Measurements from ENCODE around the gene SLC66A2. TPM values are rescaled to one million over a fixed set of nuclear protein-coding genes. Genes with fewer than 3 reads are reported as not detected.

The SLC66A2 gene
- total and polyA plus RNA-seq, 10 donors = 28.7 to 61.9 (median 50.0) TPM

- intact Hi-C loops (cut with DNase I; ENCODE audit: low total_unique reads) = no loop called here
- Histone ChIP-seq H3K9me3 (peaks cover 0 to 56% (median 15%) of the 10 kb centered on the region in 8 donors), H3K4me3 (no peak overlapping the region), H3K4me1 (peaks cover 0 to 2% (median 0%) of the 10 kb centered on the region in 6 donors), H3K36me3 (peaks cover 0 to 78% (median 23%) of the 10 kb centered on the region in 6 donors), H3K27me3 (replicated peaks in 1 of 7) (no peaks in the 10 kb centered on the region), H3K27ac (no peak overlapping the region)
- WGBS, 5 donors = 90 to 99% (median 94%) methylated on average over 16 to 25 of the region's 25 CpGs
- TF ChIP-seq POLR2AphosphoS5 (IDR thresholded peaks at IDR 0.05) (peak in 1 of 3 donors; percentile 13), CTCF (IDR thresholded peaks at IDR 0.05 in 8 of 11, conservative IDR thresholded peaks at IDR 0.05 in 3 of 11) (no peak), POLR2A (IDR thresholded peaks at IDR 0.05) (no peak)
- peak; percentile 56 for DNase-seq
Observed at GRCh38 chr18:79903787-79904356, 47.6 kb downstream of the SLC66A2 start.

- Histone ChIP-seq H3K4me1 (peaks cover 0 to 2% (median 0%) of the 10 kb centered on the region in 6 donors), H3K27me3 (replicated peaks in 1 of 7) (no peaks in the 10 kb centered on the region), H3K9me3 (peaks cover 0 to 63% (median 22%) of the 10 kb centered on the region in 8 donors), H3K4me3 (no peak overlapping the region), H3K27ac (no peak overlapping the region), H3K36me3 (peaks cover 0 to 75% (median 23%) of the 10 kb centered on the region in 6 donors)
- TF ChIP-seq POLR2AphosphoS5 (IDR thresholded peaks at IDR 0.05) = peak in 1 of 3 donors; percentile 18
- no peak for TF ChIP-seq POLR2A (IDR thresholded peaks at IDR 0.05)
- TF ChIP-seq CTCF (IDR thresholded peaks at IDR 0.05 in 8 of 11, conservative IDR thresholded peaks at IDR 0.05 in 3 of 11) = no peak
- DNase-seq = peak; percentile 60
- intact Hi-C loops (cut with DNase I; ENCODE audit: low total_unique reads) = no loop called here
- 95 to 98% (median 96%) methylated on average over 15 to 28 of the region's 28 CpGs for WGBS, 5 donors
Observed at GRCh38 chr18:79903071-79903635, 48.3 kb downstream of the SLC66A2 start.

GRCh38 chr18:79902640-79903039 is 48.8 kb downstream of the SLC66A2 start:
- Histone ChIP-seq H3K9me3 (peaks cover 0 to 68% (median 27%) of the 10 kb centered on the region in 8 donors), H3K27me3 (replicated peaks in 1 of 7) (no peaks in the 10 kb centered on the region), H3K27ac (no peak overlapping the region), H3K4me1 (peaks cover 0 to 2% (median 0%) of the 10 kb centered on the region in 6 donors), H3K4me3 (no peak overlapping the region), H3K36me3 (peaks cover 0 to 70% (median 23%) of the 10 kb centered on the region in 6 donors)
- TF ChIP-seq CTCF (IDR thresholded peaks at IDR 0.05 in 8 of 11, conservative IDR thresholded peaks at IDR 0.05 in 3 of 11) = no peak
- no peak for TF ChIP-seq POLR2A (IDR thresholded peaks at IDR 0.05)
- no peak for TF ChIP-seq POLR2AphosphoS5 (IDR thresholded peaks at IDR 0.05)
- WGBS, 5 donors = 93 to 97% (median 97%) methylated on average over 17 to 20 of the region's 20 CpGs
- peak; percentile 65 for DNase-seq
- intact Hi-C loops (cut with DNase I; ENCODE audit: low total_unique reads) = no loop called here

- Histone ChIP-seq H3K36me3 (peaks cover 0 to 67% (median 23%) of the 10 kb centered on the region in 6 donors), H3K9me3 (peaks cover 0 to 74% (median 32%) of the 10 kb centered on the region in 8 donors), H3K4me1 (peaks cover 0 to 2% (median 0%) of the 10 kb centered on the region in 6 donors), H3K27me3 (replicated peaks in 1 of 7) (no peaks in the 10 kb centered on the region), H3K4me3 (no peak overlapping the region), H3K27ac (no peak overlapping the region)
- TF ChIP-seq POLR2AphosphoS5 (IDR thresholded peaks at IDR 0.05) = no peak
- TF ChIP-seq POLR2A (IDR thresholded peaks at IDR 0.05) = no peak
- 86 to 96% (median 94%) methylated on average over 7 to 8 of the region's 8 CpGs for WGBS, 5 donors
- peak; percentile 55 for DNase-seq
- intact Hi-C loops (cut with DNase I; ENCODE audit: low total_unique reads) = no loop called here
Observed at GRCh38 chr18:79902075-79902474, 49.4 kb downstream of the SLC66A2 start.
